Suprapubic skin (tissue), 4 donors: ENCODE data around the gene CACNA1E.

Experiments
- EP300 ChIP-seq: sonication (generic); formaldehyde crosslinking; IDR thresholded peaks from one replicate; pipeline ENCODE4 v1.6.1; 2017; ENCODE audit warnings: antibody characterized with exemption
- POLR2A ChIP-seq, 2 donors: fragments of 450-650 bp; IDR thresholded peaks; one replicate each; pipeline ENCODE4 v1.6.1; 2017; ENCODE audit warnings: antibody characterized with exemption in 2 of 2, mild to moderate bottlenecking in 2 of 2, moderate library complexity in 2 of 2
- POLR2AphosphoS5 ChIP-seq, 3 donors: sonication (generic); formaldehyde crosslinking; IDR thresholded peaks; one replicate each; pipeline ENCODE4 v1.6.1; 2017; ENCODE audit warnings: antibody characterized with exemption in 3 of 3
- TF ChIP-seq, protein P1 (sequence below), 2 donors: fragments of 200-600 bp in 1 of 2; fragments of 450-650 bp in 1 of 2; sonication (generic) in 1 of 2; IDR thresholded peaks; one replicate each; pipeline ENCODE4 v1.5.1; 2016 to 2019; ENCODE audit warnings: antibody characterized with exemption in 2 of 2, mild to moderate bottlenecking in 1 of 2, moderate library complexity in 1 of 2

DNA sequence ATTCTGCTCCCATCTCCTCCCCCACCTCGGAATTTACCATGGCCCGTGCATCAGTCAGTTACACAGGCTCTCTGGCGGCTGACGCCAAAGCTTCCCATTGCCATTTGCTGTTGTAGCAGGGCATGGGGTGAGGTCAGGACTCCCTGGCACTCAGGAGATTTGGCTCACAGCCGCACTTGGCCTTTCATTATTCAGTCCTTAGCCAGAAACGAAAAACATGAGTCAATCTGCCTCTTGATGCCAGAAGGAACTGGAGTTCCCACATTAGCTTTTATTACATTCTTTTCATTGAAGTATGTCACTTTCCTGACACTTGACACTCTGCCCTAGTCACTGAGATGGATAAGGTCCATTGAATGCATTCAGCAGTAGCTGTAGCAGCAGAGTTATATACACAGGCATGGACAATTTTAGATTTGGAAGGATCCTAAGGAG lies 260.6 kb downstream of the CACNA1E start:
- no peak for TF ChIP-seq EP300
- TF ChIP-seq POLR2AphosphoS5 (IDR thresholded peaks at IDR 0.05): no peak
- TF ChIP-seq, protein P1, sequence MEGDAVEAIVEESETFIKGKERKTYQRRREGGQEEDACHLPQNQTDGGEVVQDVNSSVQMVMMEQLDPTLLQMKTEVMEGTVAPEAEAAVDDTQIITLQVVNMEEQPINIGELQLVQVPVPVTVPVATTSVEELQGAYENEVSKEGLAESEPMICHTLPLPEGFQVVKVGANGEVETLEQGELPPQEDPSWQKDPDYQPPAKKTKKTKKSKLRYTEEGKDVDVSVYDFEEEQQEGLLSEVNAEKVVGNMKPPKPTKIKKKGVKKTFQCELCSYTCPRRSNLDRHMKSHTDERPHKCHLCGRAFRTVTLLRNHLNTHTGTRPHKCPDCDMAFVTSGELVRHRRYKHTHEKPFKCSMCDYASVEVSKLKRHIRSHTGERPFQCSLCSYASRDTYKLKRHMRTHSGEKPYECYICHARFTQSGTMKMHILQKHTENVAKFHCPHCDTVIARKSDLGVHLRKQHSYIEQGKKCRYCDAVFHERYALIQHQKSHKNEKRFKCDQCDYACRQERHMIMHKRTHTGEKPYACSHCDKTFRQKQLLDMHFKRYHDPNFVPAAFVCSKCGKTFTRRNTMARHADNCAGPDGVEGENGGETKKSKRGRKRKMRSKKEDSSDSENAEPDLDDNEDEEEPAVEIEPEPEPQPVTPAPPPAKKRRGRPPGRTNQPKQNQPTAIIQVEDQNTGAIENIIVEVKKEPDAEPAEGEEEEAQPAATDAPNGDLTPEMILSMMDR (IDR thresholded peaks at IDR 0.05): no peak
- no peak for TF ChIP-seq POLR2A (IDR thresholded peaks at IDR 0.05)
